K562 (cell line): Measurements from ENCODE around the gene DNER. TPM values are rescaled to one million over a fixed set of nuclear protein-coding genes. Genes with fewer than 3 reads are reported as not detected.

Experiments used
- EGR1 ChIP-seq: fragments of 450-650 bp; conservative IDR thresholded peaks from 2 replicates; pipeline ENCODE4 v1.6.1; 2017; ENCODE audit warnings: mild to moderate bottlenecking
- IRF2 ChIP-seq: sonication (generic); formaldehyde crosslinking; IDR thresholded peaks from 2 replicates; pipeline ENCODE4 v1.8.1; 2022; ENCODE audit warnings: mild to moderate bottlenecking, missing genetic modification reagents
- SMARCC2 ChIP-seq: fragments of 450-650 bp; IDR thresholded peaks from 2 replicates; pipeline ENCODE4 v1.6.1; 2017; ENCODE audit warnings: antibody characterized with exemption, moderate library complexity, mild to moderate bottlenecking, low read depth
- ZNF780A ChIP-seq: fragments of 250-450 bp; sonication (Bioruptor Pico); IDR thresholded peaks from 2 replicates; pipeline ENCODE4 v1.5.0; 2021; ENCODE audit warnings: mild to moderate bottlenecking
- polyA plus RNA-seq, 8 experiments: library from polyadenylated mRNA; depleted of rRNA in 4 of 8; stranded (reverse) in 5 of 8; unstranded in 3 of 8; fragments of >200 nt; fragmentation: Nextera tagmentation in 2 of 8; fragmentation: Illumina TruSeq in 1 of 8; extraction: Ambion mirVana in 2 of 8; extraction: Trizol in 1 of 8; gene quantifications; 2 replicates each; pipeline versions ENCODE4 v1.2.1 to v1.2.3, GENCODE V29; 2011 to 2014; ENCODE audit warnings: inconsistent platforms in 1 of 8, missing spikeins in 1 of 8
- total RNA-seq, 7 experiments: library from RNA; depleted of rRNA in 6 of 7; stranded (reverse); fragments of >200 nt in 6 of 7; fragmentation: Illumina TruSeq in 2 of 7; extraction: Trizol in 2 of 7; gene quantifications; 2 replicates each; pipeline versions ENCODE4 v1.2.1 to v1.2.3, GENCODE V29; 2011 to 2021; ENCODE audit warnings: low replicate concordance in 1 of 7
- TF ChIP-seq, protein P1 (sequence below): fragments of 450-650 bp; formaldehyde crosslinking; IDR thresholded peaks from 2 replicates; pipeline ENCODE4 v1.4.0; 2020; ENCODE audit warnings: mild to moderate bottlenecking, moderate library complexity
- TF ChIP-seq, protein P2 (sequence below): fragments of 250-450 bp; sonication (Bioruptor Pico); IDR thresholded peaks from 2 replicates; pipeline ENCODE4 v1.5.0; 2020; ENCODE audit warnings: mild to moderate bottlenecking, borderline replicate concordance
- TF ChIP-seq, protein P3 (sequence below): fragments of 450-650 bp; IDR thresholded peaks from 2 replicates; pipeline ENCODE4 v1.6.1; 2016; ENCODE audit warnings: borderline replicate concordance
- TF ChIP-seq, protein P4 (sequence below): IDR thresholded peaks from 3 replicates; pipeline ENCODE4 v1.6.1; 2011; ENCODE audit warnings: borderline replicate concordance, mild to moderate bottlenecking, moderate library complexity; ENCODE audit not compliant: insufficient read length; ENCODE audit errors: extremely low read depth
- TF ChIP-seq, protein P5 (sequence below): sonication (generic); formaldehyde crosslinking; IDR thresholded peaks from 2 replicates; pipeline ENCODE4 v1.8.0; 2022; ENCODE audit warnings: missing genetic modification reagents, mild to moderate bottlenecking, moderate library complexity, borderline replicate concordance

Gene DNER
- total and polyA plus RNA-seq, 9 of the 15 experiments (the other 6 are each of a cell fraction or from before 2014, with no cell fraction given) = not detected

DNA sequence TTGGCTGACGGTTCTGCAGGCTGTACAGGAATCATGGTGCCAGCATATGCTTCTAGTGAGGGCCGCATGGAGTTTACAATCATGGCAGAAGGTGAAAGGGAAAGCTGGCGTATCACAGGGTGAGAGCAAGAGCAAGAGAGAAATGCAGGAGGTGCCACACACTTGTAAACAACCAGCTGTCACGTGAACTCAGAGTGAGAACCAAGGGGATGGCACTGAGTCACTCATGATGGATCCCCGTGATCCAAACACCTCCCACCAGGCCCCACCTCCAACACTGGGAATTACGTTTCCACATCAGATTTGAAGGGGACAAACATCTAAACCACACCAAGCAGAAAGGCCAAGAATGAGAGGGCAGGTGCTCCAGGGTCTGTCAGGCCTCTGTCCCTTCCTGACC, 258.3 kb downstream of the DNER start (continued):
- TF ChIP-seq, protein P1, sequence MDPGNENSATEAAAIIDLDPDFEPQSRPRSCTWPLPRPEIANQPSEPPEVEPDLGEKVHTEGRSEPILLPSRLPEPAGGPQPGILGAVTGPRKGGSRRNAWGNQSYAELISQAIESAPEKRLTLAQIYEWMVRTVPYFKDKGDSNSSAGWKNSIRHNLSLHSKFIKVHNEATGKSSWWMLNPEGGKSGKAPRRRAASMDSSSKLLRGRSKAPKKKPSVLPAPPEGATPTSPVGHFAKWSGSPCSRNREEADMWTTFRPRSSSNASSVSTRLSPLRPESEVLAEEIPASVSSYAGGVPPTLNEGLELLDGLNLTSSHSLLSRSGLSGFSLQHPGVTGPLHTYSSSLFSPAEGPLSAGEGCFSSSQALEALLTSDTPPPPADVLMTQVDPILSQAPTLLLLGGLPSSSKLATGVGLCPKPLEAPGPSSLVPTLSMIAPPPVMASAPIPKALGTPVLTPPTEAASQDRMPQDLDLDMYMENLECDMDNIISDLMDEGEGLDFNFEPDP (CRISPR knock-in tag) = no peak
- TF ChIP-seq, protein P2, sequence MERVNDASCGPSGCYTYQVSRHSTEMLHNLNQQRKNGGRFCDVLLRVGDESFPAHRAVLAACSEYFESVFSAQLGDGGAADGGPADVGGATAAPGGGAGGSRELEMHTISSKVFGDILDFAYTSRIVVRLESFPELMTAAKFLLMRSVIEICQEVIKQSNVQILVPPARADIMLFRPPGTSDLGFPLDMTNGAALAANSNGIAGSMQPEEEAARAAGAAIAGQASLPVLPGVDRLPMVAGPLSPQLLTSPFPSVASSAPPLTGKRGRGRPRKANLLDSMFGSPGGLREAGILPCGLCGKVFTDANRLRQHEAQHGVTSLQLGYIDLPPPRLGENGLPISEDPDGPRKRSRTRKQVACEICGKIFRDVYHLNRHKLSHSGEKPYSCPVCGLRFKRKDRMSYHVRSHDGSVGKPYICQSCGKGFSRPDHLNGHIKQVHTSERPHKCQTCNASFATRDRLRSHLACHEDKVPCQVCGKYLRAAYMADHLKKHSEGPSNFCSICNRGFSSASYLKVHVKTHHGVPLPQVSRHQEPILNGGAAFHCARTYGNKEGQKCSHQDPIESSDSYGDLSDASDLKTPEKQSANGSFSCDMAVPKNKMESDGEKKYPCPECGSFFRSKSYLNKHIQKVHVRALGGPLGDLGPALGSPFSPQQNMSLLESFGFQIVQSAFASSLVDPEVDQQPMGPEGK (CRISPR knock-in tag) = no peak
- TF ChIP-seq, protein P3, sequence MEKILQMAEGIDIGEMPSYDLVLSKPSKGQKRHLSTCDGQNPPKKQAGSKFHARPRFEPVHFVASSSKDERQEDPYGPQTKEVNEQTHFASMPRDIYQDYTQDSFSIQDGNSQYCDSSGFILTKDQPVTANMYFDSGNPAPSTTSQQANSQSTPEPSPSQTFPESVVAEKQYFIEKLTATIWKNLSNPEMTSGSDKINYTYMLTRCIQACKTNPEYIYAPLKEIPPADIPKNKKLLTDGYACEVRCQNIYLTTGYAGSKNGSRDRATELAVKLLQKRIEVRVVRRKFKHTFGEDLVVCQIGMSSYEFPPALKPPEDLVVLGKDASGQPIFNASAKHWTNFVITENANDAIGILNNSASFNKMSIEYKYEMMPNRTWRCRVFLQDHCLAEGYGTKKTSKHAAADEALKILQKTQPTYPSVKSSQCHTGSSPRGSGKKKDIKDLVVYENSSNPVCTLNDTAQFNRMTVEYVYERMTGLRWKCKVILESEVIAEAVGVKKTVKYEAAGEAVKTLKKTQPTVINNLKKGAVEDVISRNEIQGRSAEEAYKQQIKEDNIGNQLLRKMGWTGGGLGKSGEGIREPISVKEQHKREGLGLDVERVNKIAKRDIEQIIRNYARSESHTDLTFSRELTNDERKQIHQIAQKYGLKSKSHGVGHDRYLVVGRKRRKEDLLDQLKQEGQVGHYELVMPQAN = no peak
- TF ChIP-seq EGR1 (no peak), ZNF780A (CRISPR knock-in tag) (no peak), SMARCC2 (no peak), IRF2 (CRISPR knock-in tag) (no peak)
- TF ChIP-seq, protein P4, sequence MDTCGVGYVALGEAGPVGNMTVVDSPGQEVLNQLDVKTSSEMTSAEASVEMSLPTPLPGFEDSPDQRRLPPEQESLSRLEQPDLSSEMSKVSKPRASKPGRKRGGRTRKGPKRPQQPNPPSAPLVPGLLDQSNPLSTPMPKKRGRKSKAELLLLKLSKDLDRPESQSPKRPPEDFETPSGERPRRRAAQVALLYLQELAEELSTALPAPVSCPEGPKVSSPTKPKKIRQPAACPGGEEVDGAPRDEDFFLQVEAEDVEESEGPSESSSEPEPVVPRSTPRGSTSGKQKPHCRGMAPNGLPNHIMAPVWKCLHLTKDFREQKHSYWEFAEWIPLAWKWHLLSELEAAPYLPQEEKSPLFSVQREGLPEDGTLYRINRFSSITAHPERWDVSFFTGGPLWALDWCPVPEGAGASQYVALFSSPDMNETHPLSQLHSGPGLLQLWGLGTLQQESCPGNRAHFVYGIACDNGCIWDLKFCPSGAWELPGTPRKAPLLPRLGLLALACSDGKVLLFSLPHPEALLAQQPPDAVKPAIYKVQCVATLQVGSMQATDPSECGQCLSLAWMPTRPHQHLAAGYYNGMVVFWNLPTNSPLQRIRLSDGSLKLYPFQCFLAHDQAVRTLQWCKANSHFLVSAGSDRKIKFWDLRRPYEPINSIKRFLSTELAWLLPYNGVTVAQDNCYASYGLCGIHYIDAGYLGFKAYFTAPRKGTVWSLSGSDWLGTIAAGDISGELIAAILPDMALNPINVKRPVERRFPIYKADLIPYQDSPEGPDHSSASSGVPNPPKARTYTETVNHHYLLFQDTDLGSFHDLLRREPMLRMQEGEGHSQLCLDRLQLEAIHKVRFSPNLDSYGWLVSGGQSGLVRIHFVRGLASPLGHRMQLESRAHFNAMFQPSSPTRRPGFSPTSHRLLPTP = no peak
- TF ChIP-seq, protein P5, sequence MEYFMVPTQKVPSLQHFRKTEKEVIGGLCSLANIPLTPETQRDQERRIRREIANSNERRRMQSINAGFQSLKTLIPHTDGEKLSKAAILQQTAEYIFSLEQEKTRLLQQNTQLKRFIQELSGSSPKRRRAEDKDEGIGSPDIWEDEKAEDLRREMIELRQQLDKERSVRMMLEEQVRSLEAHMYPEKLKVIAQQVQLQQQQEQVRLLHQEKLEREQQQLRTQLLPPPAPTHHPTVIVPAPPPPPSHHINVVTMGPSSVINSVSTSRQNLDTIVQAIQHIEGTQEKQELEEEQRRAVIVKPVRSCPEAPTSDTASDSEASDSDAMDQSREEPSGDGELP = no peak
